Heart left ventricle (tissue), 13 donors: ENCODE data around the gene FUT8.

Experiments used
- CTCF ChIP-seq, 12 donors: fragments of 200-600 bp; sonication (generic) in 4 of 12; IDR thresholded peaks; one replicate each; pipeline versions ENCODE4 v1.5.0 to v1.8.0; 2018 to 2022; ENCODE audit warnings: antibody characterized with exemption in 12 of 12, mild to moderate bottlenecking in 5 of 12
- POLR2A ChIP-seq, 2 donors: fragments of 450-650 bp; IDR thresholded peaks; one replicate each; pipeline ENCODE4 v1.6.1; 2017; ENCODE audit warnings: antibody characterized with exemption in 2 of 2, mild to moderate bottlenecking in 2 of 2, moderate library complexity in 2 of 2
- donor health status: ischemic (EF 13 %, LVEDD 7.1; RV severe dilation, severe dysfunction).
- donor health status: DM: no; HTN: yes; CAD: no.
- donor health status: DM: no; HTN: no; CAD: no.
- donor health status: ischemic (EF 25% LVEDD 6.9; RV normal size, moderate dysfunction).
- donor health status: ischemic (EF 25% LVEDD 5.7; RV mildly dilated, moderate dysfunction).
- donor health status: ischemic (EF 35%, LVEDD 5.7; RV mildly dilated, moderate dysfunction).
- donor health status: nonischemic (EF 11% LVEDD 7.7; RV severe dilation, severe dysfunction).
- donor health status: DM: yes; HTN: yes; CAD: no.
- donor health status: PGD.
- donor health status: ischemic (EF 29% LVEDD 5.4; RV normal size, mild dysfunction).
- donor health status: nonischemic (EF 23%, LVEDD 6.1; RV moderate dilation, normal function).

- TF ChIP-seq POLR2A (IDR thresholded peaks at IDR 0.05): no peak
- no peak for TF ChIP-seq CTCF (IDR thresholded peaks at IDR 0.05)
These were observed 342.8 kb downstream of the FUT8 start for GRCh38 chr14:65755331-65755730.
